Prostate gland (tissue), 2 donors: ENCODE results near the gene ADRB1. TPM values are rescaled to one million over a fixed set of nuclear protein-coding genes. Genes with fewer than 3 reads are reported as not detected.
A peak's percentile ranks its signal among the peaks of the same experiment; 100 is the strongest.

ENCODE experiments used
- DNase-seq: peaks from one replicate; pipeline ENCODE4 v3.0.0-alpha.2; 2019; ENCODE audit warnings: low spot score
- H3K27ac ChIP-seq, 2 donors: fragments of 200-600 bp; sonication (generic); 2 replicates each; pipeline ENCODE4 v1.5.1; 2017 to 2019
- H3K27me3 ChIP-seq: fragments of 200-600 bp; sonication (generic); replicated peaks from 2 replicates; pipeline ENCODE4 v1.5.1; 2019; ENCODE audit not compliant: insufficient read depth
- H3K36me3 ChIP-seq, 2 donors: fragments of 200-600 bp; sonication (generic); 1 replicate in 1 of 2; 2 replicates in 1 of 2; pipeline versions ENCODE4 v1.5.1 to v1.8.1; 2017 to 2019
- H3K4me1 ChIP-seq: fragments of 200-600 bp; sonication (generic); replicated peaks from 2 replicates; pipeline ENCODE4 v1.5.1; 2019
- H3K4me3 ChIP-seq, 2 donors: fragments of 200-600 bp; sonication (generic); 2 replicates each; pipeline ENCODE4 v1.5.1; 2017 to 2019
- H3K9me3 ChIP-seq: fragments of 200-600 bp; sonication (generic); 2 replicates; pipeline ENCODE4 v1.5.1; 2017
- POLR2A ChIP-seq: fragments of 450-650 bp; IDR thresholded peaks from one replicate; pipeline ENCODE4 v1.6.1; 2016; ENCODE audit warnings: antibody characterized with exemption, mild to moderate bottlenecking
- POLR2AphosphoS5 ChIP-seq: sonication (generic); formaldehyde crosslinking; IDR thresholded peaks from one replicate; pipeline ENCODE4 v1.6.1; 2017; ENCODE audit warnings: antibody characterized with exemption
- WGBS: methylation state at CpG from one replicate; pipeline ENCODE4 v1.1.5; 2018; 5-methylcytosine and 5-hydroxymethylcytosine counted together
- intact Hi-C: fragments of 100-400 bp; cut with DNase I; formaldehyde crosslinking; loops from one replicate; pipeline ENCODE4 v1.14.2; 2022
- total RNA-seq, 2 donors: library from RNA; depleted of rRNA; stranded (reverse); fragments of >200 nt; gene quantifications; one replicate each; pipeline ENCODE4 v1.1.0, GENCODE V29; 2016
- TF ChIP-seq, protein P1 (sequence below), 4 experiments: fragments of 200-600 bp in 2 of 4; fragments of 450-650 bp in 2 of 4; sonication (generic) in 2 of 4; IDR thresholded peaks; 1 replicate in 3 of 4; 2 replicates in 1 of 4; pipeline ENCODE4 v1.5.1; 2016 to 2019; ENCODE audit warnings: antibody characterized with exemption in 4 of 4, mild to moderate bottlenecking in 2 of 4, moderate library complexity in 2 of 4

ADRB1 gene
- total RNA-seq: 10 to 100 TPM; 10.2 to 15.4 TPM

DNA sequence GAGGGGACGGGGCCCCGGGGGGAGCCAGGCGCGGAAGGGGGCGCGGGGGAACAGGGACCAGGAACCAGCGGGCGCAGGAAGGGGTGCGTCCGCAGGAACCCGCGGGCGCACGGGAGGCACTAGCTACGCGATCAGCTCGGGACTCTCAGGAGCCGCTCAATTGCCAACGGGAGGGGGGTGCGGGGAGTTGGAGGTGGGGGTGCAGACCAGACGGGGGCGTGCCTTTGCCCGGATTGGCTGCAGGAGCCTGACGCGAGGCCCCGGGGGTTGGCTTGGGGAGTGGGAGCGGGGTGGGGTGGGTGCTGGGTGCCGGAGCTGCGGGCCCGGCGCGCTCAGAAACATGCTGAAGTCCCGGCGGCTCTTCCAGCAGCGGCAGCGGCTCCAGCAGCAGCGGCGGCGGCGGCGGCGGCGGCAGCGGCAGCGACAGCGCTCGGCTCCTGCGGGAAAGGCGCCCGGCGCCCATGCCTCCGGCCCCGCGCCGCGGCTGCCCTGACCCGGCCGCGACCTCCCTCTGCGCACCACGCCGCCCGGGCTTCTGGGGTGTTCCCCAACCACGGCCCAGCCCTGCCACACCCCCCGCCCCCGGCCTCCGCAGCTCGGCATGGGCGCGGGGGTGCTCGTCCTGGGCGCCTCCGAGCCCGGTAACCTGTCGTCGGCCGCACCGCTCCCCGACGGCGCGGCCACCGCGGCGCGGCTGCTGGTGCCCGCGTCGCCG lies at the start of gene ADRB1:
ADRB1 (plus strand) TSS at position 335 of the 715 bp plus-strand sequence; CDS start at position 602, 267 bp downstream.
- DNase-seq: peak; percentile 98
- H3K9me3 ChIP-seq: no peaks in the 10 kb centered on the region
- no peaks in the 10 kb centered on the region for H3K27me3 ChIP-seq
- H3K27ac ChIP-seq: peak within 1 kb of the TSS; percentile 97 to 99
- intact Hi-C loops: loop anchor here (2.0 to 5.0 kb wide), 2 partner anchors 86 to 189 kb away; partner anchors contain the start of genes DCLRE1A and NHLRC2
- no peaks in the 10 kb centered on the region for H3K36me3 ChIP-seq
- TF ChIP-seq, protein P1, sequence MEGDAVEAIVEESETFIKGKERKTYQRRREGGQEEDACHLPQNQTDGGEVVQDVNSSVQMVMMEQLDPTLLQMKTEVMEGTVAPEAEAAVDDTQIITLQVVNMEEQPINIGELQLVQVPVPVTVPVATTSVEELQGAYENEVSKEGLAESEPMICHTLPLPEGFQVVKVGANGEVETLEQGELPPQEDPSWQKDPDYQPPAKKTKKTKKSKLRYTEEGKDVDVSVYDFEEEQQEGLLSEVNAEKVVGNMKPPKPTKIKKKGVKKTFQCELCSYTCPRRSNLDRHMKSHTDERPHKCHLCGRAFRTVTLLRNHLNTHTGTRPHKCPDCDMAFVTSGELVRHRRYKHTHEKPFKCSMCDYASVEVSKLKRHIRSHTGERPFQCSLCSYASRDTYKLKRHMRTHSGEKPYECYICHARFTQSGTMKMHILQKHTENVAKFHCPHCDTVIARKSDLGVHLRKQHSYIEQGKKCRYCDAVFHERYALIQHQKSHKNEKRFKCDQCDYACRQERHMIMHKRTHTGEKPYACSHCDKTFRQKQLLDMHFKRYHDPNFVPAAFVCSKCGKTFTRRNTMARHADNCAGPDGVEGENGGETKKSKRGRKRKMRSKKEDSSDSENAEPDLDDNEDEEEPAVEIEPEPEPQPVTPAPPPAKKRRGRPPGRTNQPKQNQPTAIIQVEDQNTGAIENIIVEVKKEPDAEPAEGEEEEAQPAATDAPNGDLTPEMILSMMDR (IDR thresholded peaks at IDR 0.05): peak in 1 of 4 experiments; percentile 19
- TF ChIP-seq POLR2AphosphoS5 (peak; percentile 43), POLR2A (peak; percentile 68)
- peak within 1 kb of the TSS; percentile 65 to 86 for H3K4me3 ChIP-seq
- WGBS: 1% methylated on average over 71 of the region's 90 CpGs
- H3K4me1 ChIP-seq: no peaks in the 10 kb centered on the region

DNA sequence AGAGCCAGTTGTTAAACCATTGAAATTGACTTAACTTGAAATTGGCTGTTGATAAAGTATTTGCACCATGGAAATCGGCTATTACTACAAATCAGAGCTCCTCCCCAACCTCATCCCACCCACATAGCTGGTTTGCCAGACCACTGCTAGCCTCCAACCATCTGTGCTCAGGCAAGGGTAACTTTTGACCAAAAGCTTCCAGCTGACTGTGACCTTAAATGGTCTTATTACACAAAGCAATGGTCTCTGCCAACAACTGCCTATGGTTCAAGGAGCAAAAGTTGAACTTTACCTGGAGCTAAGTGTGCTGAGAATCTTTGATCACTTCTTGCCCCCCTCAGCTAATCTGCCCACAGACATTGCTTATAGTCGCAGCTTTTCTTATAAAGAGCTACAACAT lies 48.5 kb upstream of the ADRB1 start:
- WGBS: 87% methylated on average over 2 of the region's 2 CpGs
- Histone ChIP-seq H3K27me3 (no peaks in the 10 kb centered on the region), H3K4me1 (no peaks in the 10 kb centered on the region), H3K9me3 (no peaks in the 10 kb centered on the region), H3K4me3 (no peak overlapping the region), H3K27ac (no peak overlapping the region), H3K36me3 (no peaks in the 10 kb centered on the region)
- intact Hi-C loops: no loop called here
- TF ChIP-seq, protein P1 (IDR thresholded peaks at IDR 0.05): no peak
- TF ChIP-seq POLR2A: no peak
- no peak for TF ChIP-seq POLR2AphosphoS5
- DNase-seq: no peak

DNA sequence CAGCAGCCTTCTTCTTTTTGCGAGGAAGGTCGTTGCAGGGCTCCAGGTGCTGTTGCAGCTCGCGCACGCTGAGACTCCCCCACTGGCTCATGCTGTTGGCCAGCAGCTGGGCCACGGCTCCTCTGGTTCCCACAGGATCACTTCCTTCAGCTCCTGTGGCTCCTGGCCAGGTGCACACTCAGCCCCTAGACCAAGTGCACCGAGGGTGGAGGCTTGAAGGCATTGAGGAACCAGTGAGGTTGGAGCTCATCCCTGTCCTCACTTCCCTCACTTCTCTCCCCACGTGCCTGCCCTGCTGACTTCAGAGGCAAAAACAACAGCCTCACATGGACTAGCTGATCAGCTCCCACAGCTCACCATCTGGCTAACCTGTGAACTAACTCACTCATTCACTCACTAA lies 46.2 kb upstream of the ADRB1 start:
- TF ChIP-seq, protein P1 (IDR thresholded peaks at IDR 0.05): no peak
- no peak for TF ChIP-seq POLR2AphosphoS5
- TF ChIP-seq POLR2A: no peak
- 55% methylated on average over 8 of the region's 8 CpGs for WGBS
- Histone ChIP-seq H3K27ac (no peak overlapping the region), H3K4me3 (no peak overlapping the region), H3K27me3 (no peaks in the 10 kb centered on the region), H3K4me1 (no peaks in the 10 kb centered on the region), H3K36me3 (no peaks in the 10 kb centered on the region), H3K9me3 (no peaks in the 10 kb centered on the region)
- no peak for DNase-seq
- intact Hi-C loops: no loop called here

DNA sequence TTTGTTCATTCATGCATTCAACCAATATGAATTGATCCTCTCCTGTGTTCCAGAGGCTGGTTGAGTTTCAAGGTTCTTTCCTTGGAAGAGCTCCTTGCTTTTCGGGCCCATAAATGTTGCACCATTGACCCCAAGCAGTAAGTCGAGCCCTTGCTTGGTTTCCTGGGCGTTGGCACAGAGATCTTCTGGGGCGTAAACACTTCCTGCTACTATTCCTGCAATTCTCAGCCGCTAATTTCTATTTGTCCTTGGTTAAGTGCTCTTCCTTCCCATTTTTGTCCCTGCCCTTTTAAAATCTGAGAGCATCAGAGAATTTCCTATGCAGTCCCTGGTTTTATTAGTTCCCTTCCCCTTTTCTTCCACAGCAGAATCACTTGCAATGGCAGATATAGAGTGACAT lies 44.1 kb upstream of the ADRB1 start:
- no peaks in the 10 kb centered on the region for H3K9me3 ChIP-seq
- no peak overlapping the region for H3K4me3 ChIP-seq
- WGBS: 71% methylated on average over 5 of the region's 5 CpGs
- intact Hi-C loops: no loop called here
- no peaks in the 10 kb centered on the region for H3K4me1 ChIP-seq
- DNase-seq: no peak
- no peaks in the 10 kb centered on the region for H3K36me3 ChIP-seq
- TF ChIP-seq POLR2A (no peak), POLR2AphosphoS5 (no peak)
- TF ChIP-seq, protein P1 (IDR thresholded peaks at IDR 0.05): no peak
- no peak overlapping the region for H3K27ac ChIP-seq
- H3K27me3 ChIP-seq: no peaks in the 10 kb centered on the region
